GM12878 (cell line): ENCODE data around the gene DISC1. TPM values are rescaled to one million over a fixed set of nuclear protein-coding genes. Genes with fewer than 3 reads are reported as not detected.

Experiments used
- ATAC-seq: fragments of 200-7000 bp; cut with Tn5 transposase; 3 replicates; pipeline ENCODE4 v1.9.1; 2020; ENCODE audit warnings: mild to moderate bottlenecking, moderate library complexity
- BruUV-seq: library from RNA; stranded (reverse); fragments of 400-500 nt; replicated peaks from 2 replicates; lab custom pipeline; 2021; lab: Mats Ljungman, UMichigan
- CTCF ChIA-PET: fragments of 300-600 bp; sonication (Branson Sonifier 250); formaldehyde crosslinking; extraction: SDS; loops from one replicate; lab custom pipeline; 2021; ENCODE audit warnings: inconsistent platforms; lab: Yijun Ruan, JAX
- POLR2A ChIA-PET: fragments of 350-600 bp; formaldehyde crosslinking; extraction: SDS; loops from one replicate; lab custom pipeline; 2021; ENCODE audit warnings: inconsistent platforms; lab: Charles Lee
- RAD21 ChIA-PET: fragments of 300-600 bp; sonication (Branson Sonifier 250); formaldehyde crosslinking; loops from one replicate; lab custom pipeline; 2023; ENCODE audit warnings: antibody characterized with exemption; ENCODE audit not compliant: unreplicated experiment; lab: Charles Lee
- SMC1A ChIA-PET: fragments of 300-600 bp; sonication (Branson Sonifier 250); formaldehyde crosslinking; loops from one replicate; lab custom pipeline; 2023; ENCODE audit not compliant: unreplicated experiment, uncharacterized antibody; lab: Charles Lee
- DNase-seq: peaks from one replicate; pipeline ENCODE4 v3.0.0-alpha.2; 2011; ENCODE audit warnings: low read depth, low spot score
- FAIRE-seq: peaks from 3 replicates; lab custom pipeline; 2011; peaks lifted over from hg19 to GRCh38; lab: Jason Lieb, UNC
- H2AFZ ChIP-seq: 2 replicates; pipeline ENCODE4 v1.6.0; 2011; ENCODE audit warnings: low read depth, low read length, control low read depth; ENCODE audit not compliant: control insufficient read depth
- H3K27ac ChIP-seq: 2 replicates; pipeline ENCODE4 v1.5.1; 2011; ENCODE audit warnings: control low read depth; ENCODE audit not compliant: control insufficient read depth, insufficient read depth
- H3K27me3 ChIP-seq, 2 experiments: replicated peaks in 1 of 2; 2 replicates each; pipeline versions ENCODE4 v1.6.0 to v1.6.1; 2011; ENCODE audit warnings: low read length in 1 of 2; ENCODE audit not compliant: control insufficient read depth in 2 of 2, insufficient read depth in 2 of 2
- H3K36me3 ChIP-seq, 2 experiments: 2 replicates each; pipeline ENCODE4 v1.5.1; 2011; ENCODE audit warnings: low read length in 1 of 2; ENCODE audit not compliant: control insufficient read depth in 2 of 2, insufficient read depth in 2 of 2
- H3K4me1 ChIP-seq: 2 replicates; pipeline ENCODE4 v1.6.1; 2011; ENCODE audit warnings: mild to moderate bottlenecking, low read length, moderate library complexity, mixed read lengths; ENCODE audit not compliant: control insufficient read depth, insufficient read depth
- H3K4me2 ChIP-seq: 2 replicates; pipeline ENCODE4 v1.6.0; 2011; ENCODE audit warnings: control low read depth; ENCODE audit not compliant: control insufficient read depth, insufficient read depth
- H3K4me3 ChIP-seq: fragments of 200-600 bp; sonication (generic); 2 replicates; pipeline ENCODE4 v1.5.1; 2016
- H3K79me2 ChIP-seq: 2 replicates; pipeline ENCODE4 v1.6.0; 2011; ENCODE audit warnings: low read length; ENCODE audit not compliant: control insufficient read depth, insufficient read depth
- H3K9ac ChIP-seq: 2 replicates; pipeline ENCODE4 v1.8.0; 2011; ENCODE audit warnings: low read length, control low read depth, mixed read lengths; ENCODE audit not compliant: control insufficient read depth, insufficient read depth
- H3K9me3 ChIP-seq: replicated peaks from 3 replicates; pipeline ENCODE4 v1.5.1; 2011; ENCODE audit warnings: mild to moderate bottlenecking, low read length; ENCODE audit not compliant: control insufficient read depth, insufficient read depth
- H4K20me1 ChIP-seq: 2 replicates; pipeline ENCODE4 v1.6.0; 2011; ENCODE audit not compliant: control insufficient read depth, insufficient read depth
- CHD1 ChIP-seq: IDR thresholded peaks from 2 replicates; pipeline ENCODE4 v1.6.1; 2012; ENCODE audit warnings: low read depth, low read length, improper control_type of control experiment
- EZH2 ChIP-seq: IDR thresholded peaks from 2 replicates; pipeline ENCODE4 v1.6.1; 2012; ENCODE audit warnings: low read depth, mild to moderate bottlenecking, control low read depth, inconsistent platforms, low read length, borderline replicate concordance; ENCODE audit not compliant: control insufficient read depth
- JUND ChIP-seq: IDR thresholded peaks from 2 replicates; pipeline ENCODE4 v1.6.1; 2012; ENCODE audit warnings: low read depth, mild to moderate bottlenecking, low read length, improper control_type of control experiment, moderate library complexity
- PML ChIP-seq: IDR thresholded peaks from 2 replicates; pipeline ENCODE4 v1.6.1; 2012; ENCODE audit warnings: low read length, inconsistent platforms
- RBBP5 ChIP-seq: fragments of 200-600 bp; sonication (generic); conservative IDR thresholded peaks from 2 replicates; pipeline ENCODE4 v1.6.1; 2016
- RFX5 ChIP-seq: IDR thresholded peaks from 2 replicates; pipeline ENCODE4 v1.6.1; 2011; ENCODE audit warnings: low read depth, low read length, improper control_type of control experiment
- SUPT20H ChIP-seq: IDR thresholded peaks from 2 replicates; pipeline ENCODE4 v1.6.1; 2011; ENCODE audit warnings: low read depth, mild to moderate bottlenecking, low read length, moderate library complexity, borderline replicate concordance; ENCODE audit not compliant: control insufficient read depth
- ZNF384 ChIP-seq: IDR thresholded peaks from 2 replicates; pipeline ENCODE4 v1.6.1; 2012; ENCODE audit warnings: low read depth, mild to moderate bottlenecking, low read length, improper control_type of control experiment, borderline replicate concordance
- WGBS: methylation state at CpG from one replicate; pipeline ENCODE4 v1.1.6; 2016; ENCODE audit warnings: low lambda C conversion rate; ENCODE audit not compliant: insufficient replicate concordance, insufficient coverage; ENCODE audit errors: missing lambda C conversion rate; 5-methylcytosine and 5-hydroxymethylcytosine counted together
- in situ Hi-C: fragments of 300-500 bp; cut with MboI; formaldehyde crosslinking; loops from 9 replicates; pipeline ENCODE4 v1.14.3; 2018; ENCODE audit warnings: mixed read lengths
- intact Hi-C: fragments of 100-400 bp; cut with micrococcal nuclease; formaldehyde crosslinking; loops from one replicate; pipeline ENCODE4 v1.14.2; 2022; ENCODE audit not compliant: unreplicated experiment
- polyA plus RNA-seq, 11 experiments: library from polyadenylated mRNA; depleted of rRNA in 4 of 11; unstranded in 6 of 11; stranded (reverse) in 5 of 11; fragments of >200 nt; fragmentation: Nextera tagmentation in 4 of 11; fragmentation: Illumina TruSeq in 1 of 11; extraction: Ambion mirVana in 4 of 11; extraction: Trizol in 1 of 11; gene quantifications; 1 replicate in 1 of 11; 2 replicates in 10 of 11; pipeline versions ENCODE4 v1.2.1 to v1.2.3, GENCODE V29; 2011 to 2016; ENCODE audit warnings: inconsistent platforms in 2 of 11, missing spikeins in 2 of 11, low read depth in 1 of 11
- total RNA-seq, 4 experiments: library from RNA; depleted of rRNA in 3 of 4; stranded (reverse); fragments of >200 nt in 3 of 4; fragmentation: Illumina TruSeq in 1 of 4; extraction: Trizol in 1 of 4; gene quantifications; 2 replicates each; pipeline versions ENCODE4 v1.2.1 to v1.2.3, GENCODE V29; 2013 to 2021
- TF ChIP-seq, protein P1 (sequence below): fragments of 450-650 bp; IDR thresholded peaks from 2 replicates; pipeline ENCODE4 v1.6.1; 2016; ENCODE audit warnings: mild to moderate bottlenecking
- TF ChIP-seq, protein P2 (sequence below), 3 experiments: IDR thresholded peaks in 2 of 3; conservative IDR thresholded peaks in 1 of 3; 2 replicates each; pipeline ENCODE4 v1.5.1; 2011; ENCODE audit warnings: low read depth in 3 of 3, low read length in 3 of 3, mild to moderate bottlenecking in 3 of 3, control low read depth in 2 of 3, moderate library complexity in 2 of 3, inconsistent platforms in 1 of 3, mixed read lengths in 1 of 3; ENCODE audit not compliant: control insufficient read depth in 2 of 3, insufficient read depth in 1 of 3; ENCODE audit errors: extremely low read depth in 1 of 3

The DISC1 gene
- total and polyA plus RNA-seq, 10 of the 15 experiments (the other 5 are each of a cell fraction or from before 2014, with no cell fraction given), result 0.05 to 0.72 (median 0.19) TPM; not detected in 1

DNA sequence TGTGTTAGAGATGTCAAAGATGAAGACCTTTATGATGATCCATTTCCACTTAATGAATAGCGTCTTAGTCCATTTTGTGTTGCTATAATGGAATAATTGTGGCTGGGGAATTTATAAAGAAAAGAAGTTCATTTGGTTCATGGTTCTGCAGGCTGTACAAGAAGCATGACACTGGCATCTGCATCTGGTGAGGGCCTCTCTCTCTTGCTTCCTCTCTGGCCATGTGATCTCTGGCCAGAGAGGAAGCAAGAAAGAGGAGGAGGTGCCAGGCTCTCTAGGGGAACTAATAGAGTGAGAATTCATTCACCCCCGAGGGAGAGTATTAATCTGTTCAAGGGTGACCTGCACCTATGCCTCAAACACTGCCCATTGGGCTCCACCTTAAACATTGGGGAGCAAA, 242.8 kb downstream of the DISC1 start:
- FAIRE-seq, result no peak
- POLR2A ChIA-PET, result no interaction called here
- H3K79me2 ChIP-seq, result no peaks in the 10 kb centered on the region
- H3K36me3 ChIP-seq, result no peaks in the 10 kb centered on the region
- DNase-seq, result no peak
- H3K9me3 ChIP-seq, result no peaks in the 10 kb centered on the region
- no TSS peak for BruUV-seq
- no peak for TF ChIP-seq PML
- no peak for TF ChIP-seq ZNF384
- no peak for TF ChIP-seq RFX5
- TF ChIP-seq, protein P1, sequence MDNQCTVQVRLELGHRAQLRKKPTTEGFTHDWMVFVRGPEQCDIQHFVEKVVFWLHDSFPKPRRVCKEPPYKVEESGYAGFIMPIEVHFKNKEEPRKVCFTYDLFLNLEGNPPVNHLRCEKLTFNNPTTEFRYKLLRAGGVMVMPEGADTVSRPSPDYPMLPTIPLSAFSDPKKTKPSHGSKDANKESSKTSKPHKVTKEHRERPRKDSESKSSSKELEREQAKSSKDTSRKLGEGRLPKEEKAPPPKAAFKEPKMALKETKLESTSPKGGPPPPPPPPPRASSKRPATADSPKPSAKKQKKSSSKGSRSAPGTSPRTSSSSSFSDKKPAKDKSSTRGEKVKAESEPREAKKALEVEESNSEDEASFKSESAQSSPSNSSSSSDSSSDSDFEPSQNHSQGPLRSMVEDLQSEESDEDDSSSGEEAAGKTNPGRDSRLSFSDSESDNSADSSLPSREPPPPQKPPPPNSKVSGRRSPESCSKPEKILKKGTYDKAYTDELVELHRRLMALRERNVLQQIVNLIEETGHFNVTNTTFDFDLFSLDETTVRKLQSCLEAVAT, result peak; percentile 22; the same call in 1 of the 2 replicates
- H3K9ac ChIP-seq, result no peak overlapping the region
- CTCF ChIA-PET, result interaction anchor here (1.2 kb wide), 1 partner anchor 20 kb away, joined by 4 read pairs; no protein-coding TSS in a partner anchor
- H3K27ac ChIP-seq, result no peak overlapping the region
- 2% methylated on average over 2 of the region's 2 CpGs for WGBS
- 0 out of 3 replicates have a peak, but pooled peaks have one; percentile 19 for ATAC-seq
- in situ Hi-C loops, result no loop called here
- SMC1A ChIA-PET, result no interaction called here
- no peaks in the 10 kb centered on the region for H3K27me3 ChIP-seq
- no peak overlapping the region for H2AFZ ChIP-seq
- no peaks in the 10 kb centered on the region for H3K4me1 ChIP-seq
- H3K4me2 ChIP-seq, result no peak overlapping the region
- no peaks in the 10 kb centered on the region for H4K20me1 ChIP-seq
- RAD21 ChIA-PET, result no interaction called here
- no peak overlapping the region for H3K4me3 ChIP-seq
- intact Hi-C loops, result loop anchor here (5.0 kb wide), 2 partner anchors 753 to 1373 kb away; no protein-coding TSS in a partner anchor

DNA sequence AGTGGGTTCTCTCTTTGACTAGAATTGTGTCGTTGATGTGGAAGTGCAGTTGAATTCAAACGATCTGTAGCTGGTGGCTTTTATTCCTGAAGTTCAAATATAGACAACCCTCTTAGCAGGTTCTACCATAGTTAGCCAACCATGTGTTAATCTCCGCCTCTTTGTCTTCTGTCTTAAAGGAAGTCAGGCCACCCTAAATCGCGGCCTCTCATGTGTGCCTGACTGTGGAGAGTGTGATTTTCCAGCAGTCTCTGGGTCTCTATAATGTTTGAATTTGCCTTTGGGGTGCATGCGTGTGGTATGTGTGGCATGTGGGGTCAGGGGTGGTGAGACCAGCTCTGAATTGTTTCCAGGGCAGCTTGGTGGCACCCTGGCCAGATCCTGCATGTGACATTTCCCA, 244.9 kb downstream of the DISC1 start:
- in situ Hi-C loops (loop anchor here (10.0 kb wide), 1 partner anchor 1363 kb away; no protein-coding TSS in a partner anchor), intact Hi-C loops (no loop called here)
- FAIRE-seq (no peak), ATAC-seq (no peak), DNase-seq (no peak)
- RAD21 ChIA-PET, result interaction anchor here (0.5 kb wide), 1 partner anchor 573 kb away, joined by 3 read pairs; no protein-coding TSS in a partner anchor
- SMC1A ChIA-PET, result interaction anchor here (0.6 kb wide), 1 partner anchor 1179 kb away, joined by 3 read pairs; no protein-coding TSS in a partner anchor
- H3K27me3 ChIP-seq, result no peaks in the 10 kb centered on the region
- H3K36me3 ChIP-seq, result no peaks in the 10 kb centered on the region
- H3K79me2 ChIP-seq, result no peaks in the 10 kb centered on the region
- CTCF ChIA-PET, result no interaction called here
- POLR2A ChIA-PET, result no interaction called here
- H2AFZ ChIP-seq, result no peak overlapping the region
- TF ChIP-seq, protein P2, sequence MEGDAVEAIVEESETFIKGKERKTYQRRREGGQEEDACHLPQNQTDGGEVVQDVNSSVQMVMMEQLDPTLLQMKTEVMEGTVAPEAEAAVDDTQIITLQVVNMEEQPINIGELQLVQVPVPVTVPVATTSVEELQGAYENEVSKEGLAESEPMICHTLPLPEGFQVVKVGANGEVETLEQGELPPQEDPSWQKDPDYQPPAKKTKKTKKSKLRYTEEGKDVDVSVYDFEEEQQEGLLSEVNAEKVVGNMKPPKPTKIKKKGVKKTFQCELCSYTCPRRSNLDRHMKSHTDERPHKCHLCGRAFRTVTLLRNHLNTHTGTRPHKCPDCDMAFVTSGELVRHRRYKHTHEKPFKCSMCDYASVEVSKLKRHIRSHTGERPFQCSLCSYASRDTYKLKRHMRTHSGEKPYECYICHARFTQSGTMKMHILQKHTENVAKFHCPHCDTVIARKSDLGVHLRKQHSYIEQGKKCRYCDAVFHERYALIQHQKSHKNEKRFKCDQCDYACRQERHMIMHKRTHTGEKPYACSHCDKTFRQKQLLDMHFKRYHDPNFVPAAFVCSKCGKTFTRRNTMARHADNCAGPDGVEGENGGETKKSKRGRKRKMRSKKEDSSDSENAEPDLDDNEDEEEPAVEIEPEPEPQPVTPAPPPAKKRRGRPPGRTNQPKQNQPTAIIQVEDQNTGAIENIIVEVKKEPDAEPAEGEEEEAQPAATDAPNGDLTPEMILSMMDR (IDR thresholded peaks at IDR 0.05 in 2 of 3, conservative IDR thresholded peaks at IDR 0.05 in 1 of 3; ENCODE audit: control insufficient read depth in 2 of 3, extremely low read depth in 1 of 3, insufficient read depth in 1 of 3, low read depth in 3 of 3, low read length in 3 of 3), result no peak
- TF ChIP-seq RBBP5, result no peak
- TF ChIP-seq CHD1, result no peak
- TF ChIP-seq SUPT20H, result no peak
- TF ChIP-seq JUND, result no peak
- no peak for TF ChIP-seq EZH2
- no peak overlapping the region for H3K4me3 ChIP-seq
- H3K4me2 ChIP-seq, result no peak overlapping the region
- no peaks in the 10 kb centered on the region for H3K4me1 ChIP-seq
- no peak overlapping the region for H3K27ac ChIP-seq
- BruUV-seq, result no TSS peak
- whole genome bisulfite sequencing, result 39% methylated on average over 6 of the region's 6 CpGs
- no peaks in the 10 kb centered on the region for H4K20me1 ChIP-seq
- no peak overlapping the region for H3K9ac ChIP-seq
- H3K9me3 ChIP-seq, result no peaks in the 10 kb centered on the region
